ENCODE data around the gene DEFB125.

Gene DEFB125, protein sequence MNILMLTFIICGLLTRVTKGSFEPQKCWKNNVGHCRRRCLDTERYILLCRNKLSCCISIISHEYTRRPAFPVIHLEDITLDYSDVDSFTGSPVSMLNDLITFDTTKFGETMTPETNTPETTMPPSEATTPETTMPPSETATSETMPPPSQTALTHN

DNA sequence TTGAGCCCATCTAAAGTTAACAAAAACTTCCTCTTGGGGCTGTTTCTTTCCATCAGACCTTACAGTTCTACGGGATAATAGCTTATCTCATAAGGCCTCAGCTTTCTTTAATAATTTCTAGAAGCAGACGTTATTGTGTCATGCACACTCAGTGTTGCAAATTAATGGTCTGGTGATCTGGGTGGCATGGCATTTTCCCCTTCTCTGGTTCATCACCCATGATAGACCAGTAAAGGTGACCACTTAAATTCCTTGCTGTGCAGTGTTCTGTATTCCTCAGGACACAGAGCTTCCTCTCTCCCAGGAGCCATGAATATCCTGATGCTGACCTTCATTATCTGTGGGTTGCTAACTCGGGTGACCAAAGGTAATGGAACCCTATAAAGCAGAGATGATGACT is at the start of gene DEFB125:
TSS of gene DEFB125 (plus strand) at position 272 of the 400 bp plus-strand sequence. CDS start at position 310, 38 bp downstream.
- no peak for DNase-seq (ENCODE audit: low read depth)
- no peak for TF ChIP-seq CTCF (IDR thresholded peaks at IDR 0.05; ENCODE audit: insufficient read depth, low read depth, low read length, missing control alignments)
- H3K4me3 ChIP-seq (ENCODE audit: low read length): no peak within 1 kb of the TSS

DNA sequence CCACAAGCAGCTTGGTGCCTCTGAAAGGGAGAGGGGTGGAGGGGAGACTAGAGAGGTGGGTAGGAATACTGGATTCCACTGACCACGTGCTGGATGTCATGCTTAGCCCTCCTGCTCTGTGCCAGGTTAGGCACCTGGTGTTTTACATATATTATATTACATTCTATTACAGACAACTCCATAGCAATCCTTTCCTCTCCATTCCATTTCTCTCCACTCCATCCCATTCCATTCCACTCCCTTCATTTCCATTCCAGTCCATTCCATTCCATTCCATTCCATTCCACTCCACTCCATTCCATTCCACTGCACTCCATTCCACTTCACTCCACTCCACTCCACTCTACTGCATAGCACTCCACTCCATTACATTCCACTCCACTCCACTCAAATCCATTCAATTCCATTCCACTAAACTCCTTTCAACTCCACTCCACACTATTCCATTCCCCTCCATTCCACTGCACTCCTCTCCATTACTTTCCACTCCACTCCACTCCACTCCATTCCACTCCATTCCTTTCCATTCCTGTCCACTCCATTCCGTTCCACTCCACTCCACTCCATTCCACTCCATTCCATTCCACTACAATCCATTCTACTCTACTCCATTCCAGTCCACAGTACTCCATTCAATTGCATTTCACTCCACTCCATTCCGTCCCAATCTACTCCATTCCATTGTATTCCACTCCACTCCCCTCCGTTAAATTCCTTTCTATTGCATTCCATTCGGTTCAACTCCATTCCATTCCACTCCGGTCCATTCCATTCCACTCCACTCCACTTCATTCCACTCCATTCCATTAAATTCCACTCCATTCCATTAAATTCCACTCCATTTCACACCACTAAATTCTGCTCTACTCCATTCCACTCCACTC is 27.2 kb upstream of the DEFB125 start:
- TF ChIP-seq CTCF (IDR thresholded peaks at IDR 0.05; ENCODE audit: insufficient read depth, low read depth, low read length, missing control alignments): no peak
- no peak for DNase-seq (ENCODE audit: low read depth)
- no peak overlapping the region for H3K4me3 ChIP-seq (ENCODE audit: low read length)

DNA sequence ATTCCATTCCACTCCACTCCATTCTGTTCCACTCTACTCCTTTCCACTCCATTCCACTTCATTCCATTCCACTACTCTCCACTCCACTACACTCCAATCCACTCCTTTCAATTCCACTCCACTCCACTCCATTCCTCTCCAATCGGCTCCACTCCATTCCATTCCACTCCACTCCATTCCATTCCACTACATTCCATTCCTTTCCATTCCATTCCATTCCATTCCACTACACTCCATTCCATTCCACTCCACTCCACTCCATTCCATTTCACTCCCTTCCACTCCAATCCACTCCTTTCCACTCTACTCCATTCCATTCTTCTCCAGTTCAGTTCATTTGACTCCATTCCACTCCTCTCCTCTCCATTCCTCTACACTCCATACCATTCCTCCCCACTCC is 26.2 kb upstream of the DEFB125 start:
- TF ChIP-seq CTCF (IDR thresholded peaks at IDR 0.05; ENCODE audit: insufficient read depth, low read depth, low read length, missing control alignments): no peak
- DNase-seq (ENCODE audit: low read depth): no peak
- H3K4me3 ChIP-seq (ENCODE audit: low read length): no peak overlapping the region

DNA sequence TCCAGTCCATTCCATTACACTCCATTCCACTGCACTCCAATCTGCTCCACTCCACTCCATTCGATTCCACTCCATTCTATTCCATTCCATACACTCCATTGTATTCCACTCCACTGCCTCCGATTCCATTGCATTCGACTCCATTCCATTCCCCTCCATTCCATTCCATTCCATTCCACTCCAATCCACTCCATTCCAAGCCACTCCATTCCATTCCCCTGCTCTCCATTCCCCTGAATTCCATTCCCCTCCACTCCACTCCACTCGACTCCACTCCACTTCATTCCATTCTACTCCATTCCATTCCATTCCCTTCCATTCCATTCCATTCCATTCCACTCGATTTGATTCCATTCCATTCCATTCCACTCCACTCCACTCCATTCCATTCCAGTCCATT is 25.7 kb upstream of the DEFB125 start:
- DNase-seq (ENCODE audit: low read depth): no peak
- TF ChIP-seq CTCF (IDR thresholded peaks at IDR 0.05; ENCODE audit: insufficient read depth, low read depth, low read length, missing control alignments): no peak
- H3K4me3 ChIP-seq (ENCODE audit: low read length): no peak overlapping the region

GRCh38 chr20:62487-62886 is 25.0 kb upstream of the DEFB125 start:
- no peak for TF ChIP-seq CTCF (IDR thresholded peaks at IDR 0.05; ENCODE audit: insufficient read depth, low read depth, low read length, missing control alignments)
- H3K4me3 ChIP-seq (ENCODE audit: low read length): no peak overlapping the region
- DNase-seq (ENCODE audit: low read depth): no peak

- no peak overlapping the region for H3K4me3 ChIP-seq (ENCODE audit: low read length)
- DNase-seq (ENCODE audit: low read depth): no peak
- TF ChIP-seq CTCF (IDR thresholded peaks at IDR 0.05; ENCODE audit: insufficient read depth, low read depth, low read length, missing control alignments): no peak
Observed at GRCh38 chr20:64026-64603, 23.4 kb upstream of the DEFB125 start.
